Umbilical cord (tissue), 2 donors: Measurements from ENCODE around the gene C3orf33. TPM values are rescaled to one million over a fixed set of nuclear protein-coding genes. Genes with fewer than 3 reads are reported as not detected.

ENCODE experiments used
- DNase-seq: peaks from one replicate; pipeline ENCODE4 v3.0.0-alpha.2; 2015; ENCODE audit warnings: low spot score
- total RNA-seq: library from RNA; depleted of rRNA; stranded (reverse); fragments of >200 nt; gene quantifications from one replicate; pipeline ENCODE4 v1.2.3, GENCODE V29; 2014; ENCODE audit warnings: low replicate concordance; ENCODE audit not compliant: insufficient read depth

Gene C3orf33
- total RNA-seq, 1 donor from 2014 or later, result 5.5 TPM

- no peak for DNase-seq
Measured at GRCh38 chr3:155785662-155786295, 20.3 kb downstream of the C3orf33 start.

- DNase-seq, result no peak
Measured at GRCh38 chr3:155782390-155782953, 23.6 kb downstream of the C3orf33 start.

GRCh38 chr3:155780291-155780690, 25.8 kb downstream of the C3orf33 start:
- DNase-seq, result no peak

- DNase-seq, result no peak
Measured at GRCh38 chr3:155778462-155778861, 27.6 kb downstream of the C3orf33 start.

- DNase-seq, result no peak
Measured at GRCh38 chr3:155772801-155773200, 33.3 kb downstream of the C3orf33 start.

- DNase-seq, result no peak
Measured at GRCh38 chr3:155771126-155771525, 35.0 kb downstream of the C3orf33 start.

- no peak for DNase-seq
Measured at GRCh38 chr3:155766206-155766605, 39.9 kb downstream of the C3orf33 start.

- DNase-seq, result no peak
Measured at GRCh38 chr3:155763870-155764463, 42.1 kb downstream of the C3orf33 start.

GRCh38 chr3:155760653-155761052, 45.4 kb downstream of the C3orf33 start:
- no peak for DNase-seq

- no peak for DNase-seq
Measured at GRCh38 chr3:155757577-155757976, 48.5 kb downstream of the C3orf33 start.

GRCh38 chr3:155753038-155753639, 52.9 kb downstream of the C3orf33 start:
- DNase-seq, result no peak

GRCh38 chr3:155748611-155749365, 57.3 kb downstream of the C3orf33 start:
- DNase-seq, result peak; percentile 63

GRCh38 chr3:155747946-155748290, 58.2 kb downstream of the C3orf33 start:
- no peak for DNase-seq

GRCh38 chr3:155747286-155747945, 58.7 kb downstream of the C3orf33 start:
- DNase-seq, result no peak

- DNase-seq, result no peak
Measured at GRCh38 chr3:155746703-155747102, 59.4 kb downstream of the C3orf33 start.

- DNase-seq, result no peak
Measured at GRCh38 chr3:155745795-155746550, 60.1 kb downstream of the C3orf33 start.

GRCh38 chr3:155744626-155745324, 61.3 kb downstream of the C3orf33 start, which contains the start of gene PLCH1:
Gene PLCH1, minus strand, starts transcription at chr3:155745071. Its CDS starts 40,847 bp downstream, at chr3:155704224.
- DNase-seq, result peak; percentile 63

GRCh38 chr3:155744010-155744625, 62.0 kb downstream of the C3orf33 start:
- DNase-seq, result peak; percentile 48

- peak; percentile 10 for DNase-seq
Measured at GRCh38 chr3:155743606-155744005, 62.5 kb downstream of the C3orf33 start.
